ENCODE data around the gene FSTL4. TPM values are rescaled to one million over a fixed set of nuclear protein-coding genes. Genes with fewer than 3 reads are reported as not detected.

Gene FSTL4
- total and polyA plus RNA-seq, 2 experiments from 2014 or later = 1.4 to 2.8 TPM

DNA sequence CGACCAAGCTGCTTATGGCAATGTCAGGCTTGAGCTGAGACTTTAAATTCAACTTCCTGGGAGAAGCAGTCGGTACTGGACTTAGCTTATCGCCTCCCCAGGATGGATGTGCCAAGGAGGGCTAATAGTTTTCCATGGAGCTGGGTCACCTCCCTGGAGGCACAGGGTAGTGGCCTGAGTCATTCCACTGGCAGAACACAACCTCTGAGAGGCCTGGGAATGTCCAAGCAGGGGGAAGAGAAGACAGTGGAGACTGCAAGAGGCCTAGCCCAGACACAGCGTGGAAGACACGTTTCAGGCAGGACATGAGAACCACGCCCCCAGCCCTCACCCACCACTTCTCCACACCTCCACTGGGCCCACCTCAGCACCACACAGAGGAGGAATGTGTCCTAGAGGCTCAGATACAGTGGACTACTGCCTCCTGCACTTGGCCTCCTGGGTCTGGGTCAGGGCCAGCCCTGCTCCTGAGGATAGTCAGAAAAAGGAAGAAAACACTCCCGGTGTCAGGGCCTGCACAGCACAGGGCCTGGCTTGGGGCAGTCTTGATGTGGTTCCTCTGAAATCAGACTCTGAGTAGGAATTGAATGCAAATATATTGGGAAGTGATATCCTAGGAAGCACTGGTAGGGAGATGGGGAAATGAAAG is 171.8 kb downstream of the FSTL4 start:
- Mint-ChIP-seq H3K4me1 (peaks cover 5% of the 10 kb centered on the region; the same call in 2 of the 3 replicates), H3K4me3 (no peak overlapping the region), H3K36me3 (ENCODE audit: low read depth) (no peaks in the 10 kb centered on the region), H3K9me3 (no peaks in the 10 kb centered on the region), H3K27ac (no peak overlapping the region), H3K27me3 (ENCODE audit: insufficient read depth, low read depth, poor library complexity) (peaks cover 6% of the 10 kb centered on the region)
- Histone ChIP-seq H2AFZ (no peak overlapping the region), H3F3A (replicated peaks; ENCODE audit: low read depth) (no peaks in the 10 kb centered on the region), H3K27ac (ENCODE audit: low read depth) (no peak overlapping the region), H3K4me1 (ENCODE audit: insufficient read depth) (no peaks in the 10 kb centered on the region; the same call in 1 of the 2 replicates), H3K4me3 (no peak overlapping the region), H3K4me2 (no peak overlapping the region), H3K27me3 (ENCODE audit: insufficient read depth) (no peaks in the 10 kb centered on the region), H4K20me1 (replicated peaks; ENCODE audit: insufficient read depth) (no peaks in the 10 kb centered on the region), H3K9me2 (ENCODE audit: insufficient read depth) (no peaks in the 10 kb centered on the region), H3K36me3 (ENCODE audit: insufficient read depth) (no peaks in the 10 kb centered on the region), H3K79me2 (replicated peaks; ENCODE audit: insufficient read depth) (no peaks in the 10 kb centered on the region)
- ATAC-seq (no peak), DNase-seq (ENCODE audit: low spot score) (no peak)
- TF ChIP-seq NANOG (IDR thresholded peaks at IDR 0.05; ENCODE audit: borderline replicate concordance) (no peak), ZNF114 (CRISPR knock-in tag; IDR thresholded peaks at IDR 0.05) (no peak), ZNF331 (CRISPR knock-in tag; IDR thresholded peaks at IDR 0.05; ENCODE audit: low read depth) (no peak), JUNB (IDR thresholded peaks at IDR 0.05; ENCODE audit: unreplicated experiment) (no peak)
- TF ChIP-seq, protein P1, sequence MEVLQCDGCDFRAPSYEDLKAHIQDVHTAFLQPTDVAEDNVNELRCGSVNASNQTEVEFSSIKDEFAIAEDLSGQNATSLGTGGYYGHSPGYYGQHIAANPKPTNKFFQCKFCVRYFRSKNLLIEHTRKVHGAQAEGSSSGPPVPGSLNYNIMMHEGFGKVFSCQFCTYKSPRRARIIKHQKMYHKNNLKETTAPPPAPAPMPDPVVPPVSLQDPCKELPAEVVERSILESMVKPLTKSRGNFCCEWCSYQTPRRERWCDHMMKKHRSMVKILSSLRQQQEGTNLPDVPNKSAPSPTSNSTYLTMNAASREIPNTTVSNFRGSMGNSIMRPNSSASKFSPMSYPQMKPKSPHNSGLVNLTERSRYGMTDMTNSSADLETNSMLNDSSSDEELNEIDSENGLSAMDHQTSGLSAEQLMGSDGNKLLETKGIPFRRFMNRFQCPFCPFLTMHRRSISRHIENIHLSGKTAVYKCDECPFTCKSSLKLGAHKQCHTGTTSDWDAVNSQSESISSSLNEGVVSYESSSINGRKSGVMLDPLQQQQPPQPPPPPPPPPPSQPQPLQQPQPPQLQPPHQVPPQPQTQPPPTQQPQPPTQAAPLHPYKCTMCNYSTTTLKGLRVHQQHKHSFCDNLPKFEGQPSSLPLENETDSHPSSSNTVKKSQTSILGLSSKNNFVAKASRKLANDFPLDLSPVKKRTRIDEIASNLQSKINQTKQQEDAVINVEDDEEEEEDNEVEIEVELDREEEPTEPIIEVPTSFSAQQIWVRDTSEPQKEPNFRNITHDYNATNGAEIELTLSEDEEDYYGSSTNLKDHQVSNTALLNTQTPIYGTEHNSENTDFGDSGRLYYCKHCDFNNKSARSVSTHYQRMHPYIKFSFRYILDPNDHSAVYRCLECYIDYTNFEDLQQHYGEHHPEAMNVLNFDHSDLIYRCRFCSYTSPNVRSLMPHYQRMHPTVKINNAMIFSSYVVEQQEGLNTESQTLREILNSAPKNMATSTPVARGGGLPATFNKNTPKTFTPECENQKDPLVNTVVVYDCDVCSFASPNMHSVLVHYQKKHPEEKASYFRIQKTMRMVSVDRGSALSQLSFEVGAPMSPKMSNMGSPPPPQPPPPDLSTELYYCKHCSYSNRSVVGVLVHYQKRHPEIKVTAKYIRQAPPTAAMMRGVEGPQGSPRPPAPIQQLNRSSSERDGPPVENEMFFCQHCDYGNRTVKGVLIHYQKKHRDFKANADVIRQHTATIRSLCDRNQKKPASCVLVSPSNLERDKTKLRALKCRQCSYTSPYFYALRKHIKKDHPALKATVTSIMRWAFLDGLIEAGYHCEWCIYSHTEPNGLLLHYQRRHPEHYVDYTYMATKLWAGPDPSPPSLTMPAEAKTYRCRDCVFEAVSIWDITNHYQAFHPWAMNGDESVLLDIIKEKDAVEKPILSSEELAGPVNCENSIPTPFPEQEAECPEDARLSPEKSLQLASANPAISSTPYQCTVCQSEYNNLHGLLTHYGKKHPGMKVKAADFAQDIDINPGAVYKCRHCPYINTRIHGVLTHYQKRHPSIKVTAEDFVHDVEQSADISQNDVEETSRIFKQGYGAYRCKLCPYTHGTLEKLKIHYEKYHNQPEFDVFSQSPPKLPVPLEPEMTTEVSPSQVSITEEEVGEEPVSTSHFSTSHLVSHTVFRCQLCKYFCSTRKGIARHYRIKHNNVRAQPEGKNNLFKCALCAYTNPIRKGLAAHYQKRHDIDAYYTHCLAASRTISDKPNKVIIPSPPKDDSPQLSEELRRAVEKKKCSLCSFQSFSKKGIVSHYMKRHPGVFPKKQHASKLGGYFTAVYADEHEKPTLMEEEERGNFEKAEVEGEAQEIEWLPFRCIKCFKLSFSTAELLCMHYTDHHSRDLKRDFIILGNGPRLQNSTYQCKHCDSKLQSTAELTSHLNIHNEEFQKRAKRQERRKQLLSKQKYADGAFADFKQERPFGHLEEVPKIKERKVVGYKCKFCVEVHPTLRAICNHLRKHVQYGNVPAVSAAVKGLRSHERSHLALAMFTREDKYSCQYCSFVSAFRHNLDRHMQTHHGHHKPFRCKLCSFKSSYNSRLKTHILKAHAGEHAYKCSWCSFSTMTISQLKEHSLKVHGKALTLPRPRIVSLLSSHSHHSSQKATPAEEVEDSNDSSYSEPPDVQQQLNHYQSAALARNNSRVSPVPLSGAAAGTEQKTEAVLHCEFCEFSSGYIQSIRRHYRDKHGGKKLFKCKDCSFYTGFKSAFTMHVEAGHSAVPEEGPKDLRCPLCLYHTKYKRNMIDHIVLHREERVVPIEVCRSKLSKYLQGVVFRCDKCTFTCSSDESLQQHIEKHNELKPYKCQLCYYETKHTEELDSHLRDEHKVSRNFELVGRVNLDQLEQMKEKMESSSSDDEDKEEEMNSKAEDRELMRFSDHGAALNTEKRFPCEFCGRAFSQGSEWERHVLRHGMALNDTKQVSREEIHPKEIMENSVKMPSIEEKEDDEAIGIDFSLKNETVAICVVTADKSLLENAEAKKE (CRISPR knock-in tag; IDR thresholded peaks at IDR 0.05) = no peak
- TF ChIP-seq, protein P2, sequence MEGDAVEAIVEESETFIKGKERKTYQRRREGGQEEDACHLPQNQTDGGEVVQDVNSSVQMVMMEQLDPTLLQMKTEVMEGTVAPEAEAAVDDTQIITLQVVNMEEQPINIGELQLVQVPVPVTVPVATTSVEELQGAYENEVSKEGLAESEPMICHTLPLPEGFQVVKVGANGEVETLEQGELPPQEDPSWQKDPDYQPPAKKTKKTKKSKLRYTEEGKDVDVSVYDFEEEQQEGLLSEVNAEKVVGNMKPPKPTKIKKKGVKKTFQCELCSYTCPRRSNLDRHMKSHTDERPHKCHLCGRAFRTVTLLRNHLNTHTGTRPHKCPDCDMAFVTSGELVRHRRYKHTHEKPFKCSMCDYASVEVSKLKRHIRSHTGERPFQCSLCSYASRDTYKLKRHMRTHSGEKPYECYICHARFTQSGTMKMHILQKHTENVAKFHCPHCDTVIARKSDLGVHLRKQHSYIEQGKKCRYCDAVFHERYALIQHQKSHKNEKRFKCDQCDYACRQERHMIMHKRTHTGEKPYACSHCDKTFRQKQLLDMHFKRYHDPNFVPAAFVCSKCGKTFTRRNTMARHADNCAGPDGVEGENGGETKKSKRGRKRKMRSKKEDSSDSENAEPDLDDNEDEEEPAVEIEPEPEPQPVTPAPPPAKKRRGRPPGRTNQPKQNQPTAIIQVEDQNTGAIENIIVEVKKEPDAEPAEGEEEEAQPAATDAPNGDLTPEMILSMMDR (conservative IDR thresholded peaks at IDR 0.05; ENCODE audit: low read depth in 2 of 2) = no peak
